NB4 (cell line): ENCODE results near the gene ADAM29.

Source experiments
- DNase-seq: peaks from one replicate; pipeline ENCODE4 v3.0.0; 2010; ENCODE audit warnings: low read depth
- H3K4me3 ChIP-seq: one replicate; pipeline ENCODE4 v1.5.1; 2011; ENCODE audit warnings: mild to moderate bottlenecking, low read depth, low read length, moderate library complexity
- CTCF ChIP-seq: IDR thresholded peaks from one replicate; pipeline ENCODE4 v1.5.1; 2012; ENCODE audit warnings: low read depth, low read length
- MAX ChIP-seq: IDR thresholded peaks from 2 replicates; pipeline ENCODE4 v1.6.1; 2011; ENCODE audit warnings: low read depth, low read length
- MYC ChIP-seq: IDR thresholded peaks from 2 replicates; pipeline ENCODE4 v1.6.1; 2011; ENCODE audit warnings: low read depth, low read length
- POLR2A ChIP-seq: IDR thresholded peaks from 2 replicates; pipeline ENCODE4 v1.6.1; 2011; ENCODE audit warnings: mild to moderate bottlenecking; ENCODE audit not compliant: insufficient read length; ENCODE audit errors: extremely low read depth

ADAM29 gene

GRCh38 chr4:174880001-174880400 is 38.2 kb upstream of the ADAM29 start:
- TF ChIP-seq MYC (no peak), POLR2A (no peak), MAX (no peak), CTCF (no peak)
- no peak overlapping the region for H3K4me3 ChIP-seq
- DNase-seq: no peak

- DNase-seq: no peak
- TF ChIP-seq MAX (no peak), CTCF (no peak), MYC (no peak), POLR2A (no peak)
- no peak overlapping the region for H3K4me3 ChIP-seq
Measured at GRCh38 chr4:174882317-174882992, 35.7 kb upstream of the ADAM29 start.

- no peak for DNase-seq
- no peak overlapping the region for H3K4me3 ChIP-seq
- TF ChIP-seq POLR2A (no peak), MYC (no peak), MAX (no peak), CTCF (no peak)
Measured at GRCh38 chr4:174907508-174907907, 10.7 kb upstream of the ADAM29 start.

GRCh38 chr4:174910271-174910670 is 7.9 kb upstream of the ADAM29 start:
- no peak for DNase-seq
- no peak overlapping the region for H3K4me3 ChIP-seq

GRCh38 chr4:174912919-174913543 is 5.1 kb upstream of the ADAM29 start:
- no peak for TF ChIP-seq MAX
- no peak for TF ChIP-seq POLR2A
- TF ChIP-seq CTCF: no peak
- TF ChIP-seq MYC: no peak
- no peak for DNase-seq
- H3K4me3 ChIP-seq: no peak overlapping the region

More at GRCh38 chr4:174910271-174910670, 7.9 kb upstream of the ADAM29 start:
- TF ChIP-seq MYC (no peak), CTCF (no peak), MAX (no peak), POLR2A (no peak)
